ENCODE data around the gene BANP. TPM values are rescaled to one million over a fixed set of nuclear protein-coding genes. Genes with fewer than 3 reads are reported as not detected.

The BANP gene
- total and polyA plus RNA-seq, 12 donors = 6.1 to 20.4 (median 13.5) TPM

GRCh38 chr16:87942680-87943079 is 8.6 kb upstream of the BANP start:
- no peak for DNase-seq
- H3K27ac ChIP-seq = no peak overlapping the region
- no peaks in the 10 kb centered on the region for H3K36me3 ChIP-seq
- peaks cover 0 to 11% (median 0%) of the 10 kb centered on the region in 9 donors for H3K4me1 ChIP-seq
- intact Hi-C loops (cut with DNase I) = no loop called here
- 76 to 78% methylated on average over 5 of the region's 5 CpGs for WGBS, 2 donors
- no peak overlapping the region for H3K4me3 ChIP-seq
- no peaks in the 10 kb centered on the region for H3K9me3 ChIP-seq
- ATAC-seq = no peak
- H3K27me3 ChIP-seq = no peaks in the 10 kb centered on the region
- no peak for TF ChIP-seq CTCF (IDR thresholded peaks at IDR 0.05)

GRCh38 chr16:87945351-87946042 is 5.7 kb upstream of the BANP start:
- Histone ChIP-seq H3K27ac (peak overlapping the region in 9 of 10 donors; percentile 18 to 70 (median 47)), H3K27me3 (no peaks in the 10 kb centered on the region), H3K9me3 (no peaks in the 10 kb centered on the region), H3K36me3 (no peaks in the 10 kb centered on the region), H3K4me3 (peak overlapping the region in 9 of 10 donors; percentile 22 to 53 (median 38)), H3K4me1 (peaks cover 0 to 34% (median 3%) of the 10 kb centered on the region in 9 donors)
- intact Hi-C loops (cut with DNase I) = no loop called here
- DNase-seq = peak; percentile 78 to 80
- ATAC-seq = peak; percentile 69 to 94 (median 86)
- TF ChIP-seq CTCF (IDR thresholded peaks at IDR 0.05) = no peak
- 13 to 31% methylated on average over 22 of the region's 22 CpGs for WGBS, 2 donors

- Histone ChIP-seq H3K27ac (no peak overlapping the region), H3K4me1 (peaks cover 0 to 35% (median 4%) of the 10 kb centered on the region in 9 donors), H3K27me3 (no peaks in the 10 kb centered on the region), H3K36me3 (no peaks in the 10 kb centered on the region), H3K4me3 (no peak overlapping the region), H3K9me3 (no peaks in the 10 kb centered on the region)
- WGBS, 2 donors = 81% methylated on average over 14 of the region's 14 CpGs
- intact Hi-C loops (cut with DNase I) = no loop called here
- no peak for TF ChIP-seq CTCF (IDR thresholded peaks at IDR 0.05)
- DNase-seq (no peak), ATAC-seq (no peak)
Observed at GRCh38 chr16:87946596-87947347, 4.5 kb upstream of the BANP start.

- Histone ChIP-seq H3K27me3 (no peaks in the 10 kb centered on the region), H3K9me3 (no peaks in the 10 kb centered on the region), H3K4me1 (peaks cover 3 to 42% (median 10%) of the 10 kb centered on the region in 9 donors), H3K27ac (peak overlapping the region in 1 of 10 donors; percentile 82), H3K4me3 (no peak overlapping the region), H3K36me3 (no peaks in the 10 kb centered on the region)
- 87 to 89% methylated on average over 22 of the region's 22 CpGs for WGBS, 2 donors
- DNase-seq = no peak
- TF ChIP-seq CTCF (IDR thresholded peaks at IDR 0.05) = no peak
- ATAC-seq = no peak
- intact Hi-C loops (cut with DNase I) = no loop called here
Observed at GRCh38 chr16:87947356-87948118, 3.7 kb upstream of the BANP start.
